Activated gamma-delta T cell treated with Interleukin-2 at 50 U/mL for 16 hours (primary cell): Measurements from ENCODE around the gene SLC1A2.
"Not testable (repeated sequence)": the region's sequence is repeated elsewhere in the genome, so short reads cannot be mapped to it uniquely, and the experiment has no call there.

ENCODE experiments used
- DNase-seq: peaks from one replicate; pipeline ENCODE4 v3.0.0-alpha.2; 2020

SLC1A2 gene

DNA sequence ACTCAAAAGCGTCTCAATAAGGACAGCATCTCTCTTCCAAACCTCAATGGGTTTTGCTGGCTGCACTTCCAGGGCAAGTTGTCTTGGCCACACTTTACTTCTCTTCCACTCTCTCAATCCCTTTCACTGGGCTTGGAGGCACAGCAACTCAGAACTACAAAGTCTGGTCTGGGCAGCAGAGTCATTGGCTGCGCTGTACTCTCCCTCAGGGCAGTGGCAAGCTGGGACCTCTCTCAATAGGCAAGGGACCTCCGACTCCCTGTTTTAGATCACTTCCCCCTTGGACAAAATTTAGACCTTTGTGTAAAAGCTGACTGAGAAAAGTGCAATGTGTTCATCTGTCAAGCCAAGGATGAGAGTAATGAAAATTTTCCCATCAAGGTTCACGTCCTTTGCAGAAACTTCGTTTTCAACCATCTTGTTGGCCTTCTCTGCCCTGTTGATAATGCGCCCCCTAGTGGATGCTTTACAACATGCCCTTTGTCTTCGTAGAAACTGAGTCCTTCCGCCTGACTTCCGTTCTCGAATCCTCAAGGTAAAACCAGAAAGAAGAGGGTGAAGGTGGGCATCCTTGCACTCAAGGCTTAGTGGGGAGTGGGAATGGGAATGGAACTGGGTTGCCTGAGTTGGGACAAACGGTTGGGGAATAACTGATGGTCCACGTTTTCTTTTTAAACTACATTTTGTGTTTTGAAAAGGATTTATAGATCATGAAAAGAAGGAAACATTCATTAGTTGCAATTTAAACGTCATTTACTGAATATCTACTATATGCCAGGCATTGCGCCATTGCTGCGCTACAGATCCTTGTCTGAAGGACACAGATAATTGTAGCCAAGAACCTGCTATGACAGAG lies 181.3 kb downstream of the SLC1A2 start:
- peak; percentile 41 for DNase-seq

DNA sequence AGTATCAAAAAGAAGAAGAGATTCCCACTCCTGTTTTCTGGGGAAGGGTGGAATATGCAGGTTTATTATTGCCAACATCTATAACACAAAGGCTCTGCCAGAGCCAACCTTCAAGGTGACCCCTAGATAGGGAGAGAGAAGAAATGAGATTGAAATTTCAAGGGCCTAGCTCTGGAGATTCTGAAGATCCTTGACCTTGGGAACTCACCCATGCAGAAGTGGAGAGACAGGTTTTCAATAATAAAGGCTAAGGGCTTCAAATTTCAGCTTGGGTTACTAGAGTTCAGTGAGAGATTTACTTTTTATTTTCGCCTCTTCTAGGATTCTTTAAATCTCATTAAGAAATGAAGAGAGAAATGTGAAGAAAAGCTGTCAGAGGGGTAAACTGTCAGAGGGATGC lies 182.0 kb downstream of the SLC1A2 start:
- no peak for DNase-seq

DNA sequence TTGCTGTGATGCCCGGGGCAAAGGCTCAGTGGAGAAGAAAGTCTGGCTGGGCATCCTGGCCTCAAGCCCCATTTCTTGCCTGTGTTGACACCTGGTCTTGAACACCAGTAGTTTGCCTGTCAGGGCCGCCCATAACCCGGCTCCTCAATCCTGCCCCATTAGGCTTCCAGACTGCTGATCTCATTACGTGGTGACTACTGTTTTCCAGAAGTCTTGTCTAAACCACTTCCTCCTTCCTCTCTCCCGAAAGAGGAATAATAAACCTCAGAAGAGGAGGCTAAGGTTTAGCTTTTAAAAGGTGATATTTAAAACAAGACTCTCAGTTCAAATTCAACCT lies 182.7 kb downstream of the SLC1A2 start:
- no peak for DNase-seq

DNA sequence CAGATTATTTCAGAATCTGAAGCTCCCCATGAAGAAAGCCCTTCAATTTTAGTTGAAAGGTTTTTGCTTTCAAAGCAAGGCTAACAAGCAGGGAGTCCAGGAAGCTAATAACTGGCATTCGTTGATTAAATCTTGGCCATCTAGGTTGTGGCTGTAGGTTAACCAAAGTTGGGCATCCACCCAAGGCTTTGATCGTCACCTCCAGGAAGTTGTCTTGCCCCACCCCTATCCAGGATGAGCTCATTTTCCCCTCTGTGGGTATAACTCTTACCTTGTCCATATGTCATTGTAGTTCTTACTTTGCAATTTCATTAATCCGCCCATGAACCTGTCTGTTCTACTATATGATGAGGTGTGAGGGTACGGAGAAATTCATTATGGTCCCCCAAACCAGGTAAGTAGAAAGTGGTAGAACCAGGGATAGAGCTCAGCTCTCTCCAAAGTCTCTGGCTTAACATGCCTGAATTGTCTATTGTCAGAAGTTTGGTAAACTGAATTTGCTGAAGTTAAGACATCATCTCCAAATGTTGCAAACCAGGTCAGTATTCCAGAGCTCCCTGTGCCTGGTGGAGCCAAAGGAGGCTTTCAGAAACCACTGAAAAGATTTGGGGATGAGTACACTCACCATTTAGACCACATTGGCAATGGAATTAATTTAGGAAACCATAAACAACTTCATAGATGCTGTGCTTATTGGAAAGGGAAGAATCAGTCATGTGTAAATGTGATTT lies 183.3 kb downstream of the SLC1A2 start:
- DNase-seq: peak; percentile 66

DNA sequence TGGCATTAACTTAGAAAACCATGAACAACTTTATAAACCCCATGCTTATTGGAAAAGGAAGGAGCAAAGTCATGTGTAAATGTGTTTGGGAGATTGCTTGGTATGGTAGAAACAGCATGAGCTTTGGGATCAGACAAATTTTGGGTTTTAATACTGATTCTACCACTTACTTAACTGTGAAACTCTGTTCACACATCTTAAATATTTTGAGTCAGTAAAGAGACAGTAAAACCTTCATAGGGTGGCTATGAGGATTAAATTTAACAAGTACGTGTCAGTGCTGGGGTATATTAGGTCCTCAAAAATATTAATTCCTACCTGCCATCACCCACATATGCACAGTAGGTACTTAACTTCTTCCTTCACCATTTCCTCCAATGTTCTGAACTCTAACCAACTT lies 183.9 kb downstream of the SLC1A2 start:
- DNase-seq: no peak

DNA sequence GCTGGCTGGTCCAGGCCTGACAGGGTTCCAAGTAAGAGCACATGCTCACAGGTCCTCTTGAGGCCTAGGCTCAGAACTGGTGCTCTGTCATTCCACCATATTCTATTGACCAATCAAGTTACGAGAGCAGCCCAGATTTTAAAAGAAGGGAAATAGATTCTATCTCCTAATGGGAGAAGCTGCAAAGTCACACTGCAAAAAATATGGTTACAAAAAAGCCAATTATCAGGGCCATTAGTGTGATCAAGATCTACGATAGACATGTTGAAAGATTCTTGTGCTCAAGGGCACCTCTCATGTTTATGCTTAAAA lies 184.2 kb downstream of the SLC1A2 start:
- DNase-seq: no peak

DNA sequence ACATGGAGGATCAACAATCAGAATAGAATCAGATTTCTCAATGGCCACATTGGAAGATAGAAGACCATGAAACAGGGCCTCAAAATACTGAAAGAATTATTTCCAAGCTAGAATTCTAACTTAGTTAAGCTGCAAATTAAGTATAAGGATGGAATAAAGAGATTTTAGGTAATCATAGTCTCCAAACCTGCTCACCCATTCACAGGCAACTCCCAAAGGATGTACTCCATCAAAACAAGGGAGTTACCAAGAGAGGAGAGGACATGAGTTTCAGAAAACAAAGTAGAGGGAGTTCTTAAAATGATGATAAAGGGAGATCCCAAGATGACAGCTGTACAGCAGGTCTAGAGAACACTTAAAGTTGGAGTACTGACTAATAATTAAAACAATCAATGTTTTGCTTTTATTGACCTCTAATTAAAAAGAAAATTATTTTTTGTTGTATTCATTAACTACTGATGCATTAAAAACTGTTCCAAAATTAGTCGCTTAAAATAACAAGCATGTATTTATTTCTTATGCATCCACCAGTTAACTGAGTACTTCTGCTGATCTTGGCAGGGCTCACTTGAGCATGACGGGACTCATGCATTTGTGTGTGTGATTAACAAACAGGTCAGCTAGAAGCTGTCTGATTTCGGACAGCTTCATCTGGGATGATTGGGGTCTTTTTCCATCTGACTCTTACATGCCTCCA lies 184.8 kb downstream of the SLC1A2 start:
- no peak for DNase-seq

DNA sequence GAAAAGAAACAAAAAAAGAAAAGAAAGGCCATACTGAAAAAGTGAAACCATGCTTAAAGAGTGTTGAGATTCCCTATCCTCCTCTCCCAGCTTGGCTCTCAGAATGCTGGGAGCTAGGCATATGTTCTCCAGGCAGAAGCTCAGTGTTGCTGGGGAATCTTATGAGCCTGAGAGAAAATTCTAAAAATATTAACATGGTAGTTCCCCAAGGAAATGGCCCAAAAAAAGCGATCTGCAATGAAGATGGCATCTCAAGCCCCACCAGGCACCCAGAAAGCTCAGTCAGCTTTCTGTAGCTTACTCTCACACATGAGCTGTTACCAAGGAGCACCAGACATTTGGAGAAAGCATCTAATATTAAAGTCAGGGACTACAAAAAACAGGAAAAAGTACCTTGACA lies 185.8 kb downstream of the SLC1A2 start:
- DNase-seq: no peak

DNA sequence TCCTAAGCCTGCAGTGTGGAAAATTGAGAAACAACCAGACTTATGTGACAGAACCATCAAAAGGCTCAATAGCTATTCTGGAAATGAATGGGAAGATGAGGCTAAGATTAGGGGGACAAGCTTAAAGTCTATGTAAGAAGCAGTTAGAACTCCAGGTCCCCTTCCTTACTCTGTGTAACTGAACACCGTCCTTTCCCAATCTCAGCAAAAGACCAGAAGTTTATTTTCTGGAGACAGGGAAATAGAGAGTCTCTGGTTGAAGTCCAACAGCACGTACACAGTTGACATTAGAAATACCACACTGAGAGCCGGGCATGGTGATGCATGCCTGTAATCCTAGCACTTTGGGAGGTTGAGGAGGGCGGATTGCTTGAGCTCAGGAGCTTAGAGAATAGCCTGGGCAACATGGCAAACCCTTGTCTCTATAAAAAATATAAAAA lies 186.4 kb downstream of the SLC1A2 start:
- DNase-seq: no peak

DNA sequence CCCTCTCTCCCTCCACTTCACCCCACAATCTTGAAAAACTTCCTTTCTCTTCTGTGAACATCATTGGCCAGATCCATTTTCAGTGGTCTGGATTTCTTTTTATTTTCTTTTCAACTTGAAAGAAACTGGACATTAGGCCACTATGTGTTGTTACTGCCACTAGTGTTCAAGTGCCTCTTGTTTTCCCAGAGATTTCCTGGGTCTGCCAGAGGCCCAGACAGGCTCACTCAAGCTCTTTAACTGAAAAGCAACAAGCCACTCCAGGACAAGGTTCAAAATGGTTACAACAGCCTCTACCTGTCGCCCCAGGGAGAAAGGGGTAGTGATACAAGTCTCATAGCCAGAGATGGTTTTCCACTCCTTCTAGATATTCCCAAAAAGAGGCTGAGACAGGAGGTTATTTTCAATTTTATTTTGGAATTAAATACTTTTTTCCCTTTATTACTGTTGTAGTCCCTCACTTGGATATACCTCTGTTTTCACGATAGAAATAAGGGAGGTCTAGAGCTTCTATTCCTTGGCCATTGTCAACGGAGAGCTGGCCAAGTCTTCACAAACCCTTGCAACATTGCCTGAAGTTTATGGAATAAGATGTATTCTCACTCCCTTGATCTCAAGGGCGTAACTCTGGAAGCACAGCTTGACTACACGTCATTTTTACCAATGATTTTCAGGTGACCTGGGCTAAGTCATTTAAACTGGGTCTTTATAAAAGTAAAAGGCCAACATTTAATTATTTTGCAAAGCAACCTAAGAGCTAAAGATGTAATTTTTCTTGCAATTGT lies 188.1 kb downstream of the SLC1A2 start:
- no peak for DNase-seq

DNA sequence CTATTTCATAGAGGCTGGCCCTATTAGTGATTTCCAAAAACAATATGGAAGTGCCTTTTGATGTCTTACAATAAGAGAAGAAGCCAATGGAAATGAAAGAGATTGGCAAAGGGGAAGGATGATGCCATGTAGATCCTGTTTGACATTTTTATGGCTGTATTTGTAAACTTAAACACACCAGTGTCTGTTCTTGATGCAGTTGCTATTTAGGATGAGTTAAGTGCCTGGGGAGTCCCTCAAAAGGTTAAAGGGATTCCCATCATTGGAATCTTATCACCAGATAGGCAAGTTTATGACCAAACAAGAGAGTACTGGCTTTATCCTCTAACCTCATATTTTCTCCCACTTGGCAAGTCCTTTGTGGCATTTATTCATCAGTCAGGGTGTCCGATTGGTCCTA lies 189.0 kb downstream of the SLC1A2 start:
- DNase-seq: no peak

DNA sequence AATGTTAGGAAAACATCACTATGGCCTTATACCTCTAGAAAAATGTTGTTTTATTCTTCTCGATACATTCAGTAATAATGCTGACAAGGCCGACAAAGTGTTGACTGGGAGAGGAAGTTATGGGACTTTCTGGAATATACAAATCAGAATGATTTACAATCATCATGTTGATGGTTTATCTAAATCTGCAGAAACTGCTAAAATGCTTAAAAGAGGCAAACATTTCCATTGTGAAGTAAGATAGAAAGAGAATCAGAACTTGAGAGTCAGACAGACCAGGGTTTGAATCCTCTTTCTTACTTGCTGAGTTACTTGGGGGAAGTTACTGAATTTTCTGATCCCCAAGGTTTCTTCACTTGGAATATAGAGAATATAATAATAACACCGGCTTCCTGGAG lies 191.0 kb downstream of the SLC1A2 start:
- no peak for DNase-seq

DNA sequence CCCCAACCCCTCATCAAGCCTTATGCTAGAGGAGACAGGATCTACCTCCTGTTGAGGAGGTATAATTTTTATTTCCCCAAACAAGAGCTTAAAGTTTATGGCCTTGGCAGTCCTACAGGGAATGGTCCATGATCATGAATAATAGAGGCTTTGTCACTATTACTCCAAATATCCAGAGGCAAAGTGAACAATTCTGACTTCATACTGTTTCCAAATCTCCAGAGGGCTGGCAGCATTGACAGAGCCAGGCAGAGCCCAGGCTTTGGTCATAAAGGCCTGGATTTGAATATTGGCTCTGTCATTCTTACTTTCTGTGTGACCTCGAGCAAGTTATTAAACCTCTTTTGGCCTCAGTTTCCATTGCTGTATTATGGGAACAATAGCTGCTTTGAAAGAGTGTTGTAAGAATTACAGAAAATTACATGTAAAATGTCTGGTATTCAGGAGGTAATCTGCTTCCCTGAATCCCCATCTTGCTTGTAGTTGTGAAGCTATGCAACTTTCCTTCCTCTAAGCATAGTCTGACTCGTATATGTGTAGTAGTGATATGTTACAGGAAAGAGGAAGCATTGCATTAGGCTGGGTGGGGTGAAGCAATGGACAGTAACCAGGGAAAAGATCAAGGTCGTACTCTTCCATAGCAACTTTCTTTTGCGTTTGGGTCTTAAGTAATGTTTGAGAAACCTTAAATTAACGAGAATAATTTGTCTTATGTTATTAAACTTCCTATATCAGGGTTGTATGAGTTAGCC lies 191.6 kb downstream of the SLC1A2 start:
- DNase-seq: no peak

DNA sequence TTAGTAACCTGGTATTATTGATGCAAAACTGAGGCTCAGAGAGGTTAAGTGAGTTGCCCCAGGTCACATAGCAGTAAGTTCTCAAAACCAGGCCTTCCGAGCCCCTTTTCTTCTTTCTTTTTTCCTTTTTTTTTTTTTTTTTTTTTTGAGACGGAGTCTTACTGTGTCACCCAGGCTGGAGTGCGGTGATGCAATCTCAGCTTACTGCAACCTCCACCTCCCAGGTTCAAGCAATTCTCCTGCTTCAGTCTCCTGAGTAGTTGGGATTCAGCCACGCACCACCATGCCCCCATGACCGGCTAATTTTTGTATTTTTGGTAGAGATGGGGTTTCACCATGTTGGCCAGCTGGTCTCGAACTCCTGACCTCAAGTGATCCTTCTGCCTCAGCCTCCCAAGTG lies 192.6 kb downstream of the SLC1A2 start:
- not testable (repeated sequence) for DNase-seq

DNA sequence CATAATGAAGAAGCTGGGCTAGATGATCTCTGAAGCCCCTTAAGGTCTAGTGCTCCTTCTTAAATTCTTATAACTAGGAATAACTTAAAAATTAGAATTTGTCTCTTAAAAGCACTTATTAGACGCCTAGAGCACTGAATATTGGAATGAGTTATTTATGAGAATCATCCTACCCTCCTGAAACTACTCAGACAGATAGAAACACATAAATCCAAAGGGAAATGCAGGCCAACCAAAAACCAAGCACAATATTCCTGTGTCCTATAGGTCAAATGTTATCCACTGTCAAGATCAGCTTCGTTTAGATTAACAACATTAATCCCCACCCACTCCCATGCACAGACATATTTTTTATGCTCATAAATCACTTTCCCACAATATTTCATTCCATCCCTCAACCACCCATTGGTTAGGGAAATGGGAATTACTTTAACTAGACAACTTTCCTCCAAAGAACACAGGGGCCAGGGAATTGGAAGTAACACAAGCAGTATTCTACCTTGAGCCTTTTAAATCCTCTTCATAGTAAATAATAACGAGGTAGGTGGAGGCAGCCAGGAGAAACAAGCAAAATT lies 193.3 kb downstream of the SLC1A2 start:
- no peak for DNase-seq

DNA sequence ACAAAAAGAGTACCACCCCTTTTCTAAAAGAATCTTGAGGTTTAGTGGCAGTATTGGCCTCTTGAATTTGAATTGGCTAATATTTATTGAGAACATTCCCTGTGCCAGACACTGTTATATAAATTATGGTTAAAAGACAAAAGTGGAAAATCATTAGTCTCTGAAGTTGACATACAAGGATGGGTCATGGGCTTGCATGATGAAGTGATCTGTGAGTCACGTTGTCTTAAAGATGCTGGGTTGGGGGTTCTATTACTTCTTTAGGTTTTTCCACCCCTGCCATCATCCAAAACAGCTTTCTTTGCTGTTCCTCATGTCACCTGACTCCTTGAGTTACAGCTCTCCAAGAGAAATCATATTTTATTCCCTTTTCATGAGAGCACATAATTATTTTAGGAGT lies 195.4 kb downstream of the SLC1A2 start:
- no peak for DNase-seq

DNA sequence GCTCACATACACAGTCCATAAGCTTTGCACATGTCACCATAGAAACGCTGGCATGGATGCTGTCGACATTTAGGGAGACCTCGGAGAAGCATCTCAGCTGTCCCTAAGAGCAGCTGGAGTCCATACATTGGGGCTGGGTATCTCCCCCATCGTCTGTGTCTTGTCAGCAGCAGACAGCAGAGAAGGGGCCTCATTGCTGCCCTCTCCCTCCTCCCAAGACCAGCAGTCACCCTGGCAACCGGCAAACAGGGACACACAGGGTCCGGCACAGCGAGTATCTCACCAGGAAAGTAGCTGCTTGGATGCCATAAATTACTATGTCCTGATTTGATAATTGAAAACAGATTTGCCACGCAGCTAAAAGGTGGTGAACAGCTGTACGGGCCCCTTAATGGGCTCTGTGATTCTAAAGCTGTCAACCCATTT lies 196.0 kb downstream of the SLC1A2 start:
- DNase-seq: no peak

DNA sequence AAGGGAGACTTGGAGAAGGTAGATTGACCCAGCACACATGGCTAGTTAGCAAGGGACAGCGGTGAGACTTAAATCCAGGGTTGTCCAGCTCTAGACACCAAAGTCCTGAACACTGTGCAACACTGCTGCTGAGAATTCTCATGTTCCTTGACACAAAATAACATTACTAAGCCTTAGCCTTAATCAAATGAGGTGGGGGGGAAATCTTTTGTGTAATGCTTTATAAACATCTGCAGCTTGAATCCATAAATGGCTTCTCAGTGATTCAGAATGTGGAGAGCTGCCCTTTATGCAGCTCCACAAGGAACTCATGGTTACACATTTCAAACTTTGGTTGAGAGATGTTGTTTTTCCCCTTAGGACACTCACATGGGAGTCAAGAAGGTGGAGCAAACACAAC lies 200.4 kb downstream of the SLC1A2 start:
- DNase-seq: no peak

DNA sequence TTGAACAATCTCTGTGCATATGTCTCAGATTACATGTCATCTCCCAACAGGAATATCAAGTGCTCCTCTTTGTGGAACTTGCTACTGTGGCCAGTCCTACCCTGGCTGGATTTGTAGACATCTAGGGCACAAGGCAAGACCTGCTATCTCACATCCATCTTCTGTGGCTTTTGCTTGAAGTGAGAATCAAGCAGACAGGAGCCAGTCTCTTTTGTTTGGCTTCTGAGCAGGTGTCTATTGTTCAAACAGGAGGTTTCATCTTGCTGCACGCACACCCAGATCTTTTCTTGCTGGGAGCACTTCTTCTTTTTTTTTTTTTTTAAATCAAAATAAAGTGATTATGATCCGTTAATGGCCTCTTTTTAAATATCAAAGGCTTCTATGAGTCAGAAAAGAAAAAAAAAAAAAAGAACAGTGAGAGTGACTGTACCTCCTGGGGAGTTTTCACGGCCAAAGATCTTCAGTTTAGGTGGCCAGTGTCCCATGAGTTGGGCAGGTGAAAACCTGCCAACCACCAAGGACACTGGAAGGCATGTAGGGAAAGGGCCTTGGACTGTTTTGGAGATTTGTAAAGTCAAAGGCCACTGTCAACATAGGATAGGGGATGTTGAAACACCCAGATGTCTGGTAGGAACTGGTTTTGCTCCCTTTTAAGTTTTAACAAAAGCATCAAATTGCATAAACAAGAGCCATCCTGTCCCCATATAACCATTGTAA lies 202.2 kb downstream of the SLC1A2 start:
- DNase-seq: peak; percentile 29

DNA sequence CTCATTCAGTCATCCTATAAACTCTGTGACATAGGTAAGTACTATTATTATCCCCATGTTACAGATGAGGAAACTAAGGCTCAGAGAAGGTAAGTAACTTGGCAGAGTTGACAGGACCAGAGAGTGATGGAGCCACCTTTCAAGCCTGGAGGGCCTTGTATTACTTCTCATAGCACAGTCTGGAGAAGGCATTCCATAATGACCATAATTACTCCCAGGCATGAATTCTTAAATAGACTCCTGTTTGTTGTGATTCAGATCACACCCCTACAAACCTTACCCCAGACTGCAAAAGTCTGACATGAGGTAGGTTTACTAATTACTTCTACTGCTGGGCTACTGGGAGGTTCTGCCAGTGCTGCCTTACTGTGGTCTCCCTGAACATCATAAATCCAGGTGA lies 203.4 kb downstream of the SLC1A2 start:
- no peak for DNase-seq

DNA sequence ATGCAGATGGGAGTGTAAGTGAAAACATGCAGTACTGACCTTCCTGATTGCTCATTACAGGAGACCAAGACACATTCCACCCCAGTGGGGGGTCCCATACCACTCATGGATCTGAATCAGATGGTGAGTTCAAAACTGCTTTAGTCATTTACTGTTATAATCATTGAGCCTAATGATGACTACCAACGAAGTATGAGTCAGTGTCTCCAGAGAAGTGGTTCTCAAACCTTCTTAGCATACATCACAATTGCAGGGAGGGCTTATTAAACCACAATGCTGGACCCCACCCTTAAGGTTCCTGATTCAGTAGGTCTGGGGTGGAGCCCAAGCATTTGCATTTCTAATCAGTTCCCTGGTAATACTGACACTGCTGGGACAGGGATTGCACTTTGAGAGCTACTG lies 204.6 kb downstream of the SLC1A2 start:
- DNase-seq: no peak
